ENCODE results near the gene CPNE4.

DNA sequence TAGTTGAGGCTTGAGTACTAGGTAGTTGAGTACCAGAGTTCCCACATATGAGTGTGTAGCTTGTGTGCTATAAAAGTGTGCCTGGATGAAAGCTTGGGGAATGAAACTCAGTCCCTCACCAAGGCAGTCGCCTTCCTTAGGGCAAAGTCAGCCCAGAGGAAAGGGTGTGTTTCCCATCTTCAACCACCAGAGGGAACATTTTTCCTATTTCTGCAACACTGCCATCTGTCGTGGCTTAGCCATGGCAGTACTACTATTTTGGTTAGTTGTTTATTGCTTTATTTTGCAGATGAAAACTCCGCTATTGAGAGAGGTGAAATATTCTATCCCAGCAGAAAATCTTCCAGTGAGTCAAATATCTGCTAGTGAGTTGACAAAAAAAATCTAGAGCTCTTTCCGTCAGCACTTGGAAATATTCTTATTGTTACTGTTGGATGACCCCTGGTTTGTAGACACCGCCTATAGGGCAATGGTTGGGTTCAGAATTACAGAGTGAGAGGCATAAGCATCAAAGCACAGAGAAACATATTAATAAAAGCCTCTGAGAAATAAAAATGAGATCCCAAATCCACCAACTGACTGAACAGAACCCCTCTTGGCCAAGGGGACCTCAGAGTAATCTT lies 239.9 kb downstream of the CPNE4 start:
- TF ChIP-seq CTCF (conservative IDR thresholded peaks at IDR 0.05; ENCODE audit: low read depth, low read length) (peak; percentile 80), EZH2phosphoT487 (IDR thresholded peaks at IDR 0.05; ENCODE audit: borderline replicate concordance, low read length) (no peak)
